IMR-90 (cell line): ENCODE data around the gene RASGRP2. TPM values are rescaled to one million over a fixed set of nuclear protein-coding genes. Genes with fewer than 3 reads are reported as not detected.

Source experiments
- ATAC-seq: fragments of 200-7000 bp; cut with Tn5 transposase; 2 replicates; pipeline ENCODE4 v1.9.1; 2020; ENCODE audit warnings: low read depth, mild to moderate bottlenecking, moderate library complexity
- BruUV-seq: library from RNA; stranded (reverse); fragments of 400-500 nt; replicated peaks from 2 replicates; lab custom pipeline; 2021; lab: Mats Ljungman, UMichigan
- CTCF ChIA-PET: fragments of 300-600 bp; formaldehyde crosslinking; extraction: SDS; loops from one replicate; lab custom pipeline; 2021; ENCODE audit warnings: antibody characterized with exemption; lab: Yijun Ruan, JAX
- POLR2A ChIA-PET: fragments of 300-600 bp; sonication (Branson Sonifier 250); formaldehyde crosslinking; loops from one replicate; lab custom pipeline; 2022; ENCODE audit warnings: antibody characterized with exemption; ENCODE audit not compliant: unreplicated experiment; lab: Charles Lee
- DNase-seq: peaks from one replicate; pipeline ENCODE4 v3.0.0; 2013
- H2AFZ ChIP-seq: replicated peaks from 2 replicates; pipeline ENCODE3; 2013; ENCODE audit warnings: low read length, mild to moderate bottlenecking; ENCODE audit not compliant: poor library complexity
- H2AK5ac ChIP-seq: 2 replicates; pipeline ENCODE4 v1.6.1; 2013; ENCODE audit warnings: low read depth, low read length, inconsistent platforms
- H2AK9ac ChIP-seq: replicated peaks from 2 replicates; pipeline ENCODE3; 2013; ENCODE audit warnings: mild to moderate bottlenecking, low read depth, low read length, moderate library complexity; ENCODE audit not compliant: poor library complexity
- H2BK120ac ChIP-seq: 2 replicates; pipeline ENCODE4 v1.6.1; 2013; ENCODE audit warnings: low read depth, low read length, inconsistent platforms
- H2BK15ac ChIP-seq: 3 replicates; pipeline ENCODE4 v1.6.1; 2013; ENCODE audit warnings: low read depth, low read length, inconsistent platforms
- H2BK20ac ChIP-seq: 2 replicates; pipeline ENCODE4 v1.6.1; 2013; ENCODE audit warnings: low read depth, mild to moderate bottlenecking, inconsistent platforms, low read length, moderate library complexity
- H2BK5ac ChIP-seq: 2 replicates; pipeline ENCODE4 v1.6.1; 2013; ENCODE audit warnings: mild to moderate bottlenecking, low read depth, low read length, inconsistent platforms; ENCODE audit not compliant: poor library complexity, severe bottlenecking
- H3K14ac ChIP-seq: replicated peaks from 2 replicates; pipeline ENCODE4 v1.6.1; 2013; ENCODE audit warnings: low read depth, low read length, inconsistent platforms
- H3K18ac ChIP-seq: 2 replicates; pipeline ENCODE4 v1.6.1; 2013; ENCODE audit warnings: low read depth, low read length, control low read depth
- H3K23ac ChIP-seq: 2 replicates; pipeline ENCODE4 v1.6.1; 2013; ENCODE audit warnings: low read depth, low read length, inconsistent platforms
- H3K27ac ChIP-seq: 2 replicates; pipeline ENCODE4 v1.5.1; 2013; ENCODE audit warnings: mild to moderate bottlenecking, control low read depth, low read length; ENCODE audit not compliant: insufficient read depth
- H3K27me3 ChIP-seq: 2 replicates; pipeline ENCODE4 v1.6.1; 2013; ENCODE audit warnings: low read length; ENCODE audit not compliant: control insufficient read depth, insufficient read depth
- H3K36me3 ChIP-seq: 2 replicates; pipeline ENCODE4 v1.6.1; 2013; ENCODE audit warnings: low read length, mixed read lengths; ENCODE audit not compliant: control insufficient read depth, insufficient read depth
- H3K4ac ChIP-seq: 2 replicates; pipeline ENCODE4 v1.6.1; 2013; ENCODE audit warnings: low read depth, low read length, inconsistent platforms
- H3K4me1 ChIP-seq: 2 replicates; pipeline ENCODE4 v1.6.1; 2013; ENCODE audit warnings: low read length, mixed read lengths; ENCODE audit not compliant: control insufficient read depth, insufficient read depth
- H3K4me2 ChIP-seq: 2 replicates; pipeline ENCODE4 v1.6.1; 2013; ENCODE audit warnings: low read depth, mild to moderate bottlenecking, control low read depth, low read length, moderate library complexity
- H3K4me3 ChIP-seq: 2 replicates; pipeline ENCODE4 v1.5.1; 2013; ENCODE audit warnings: low read depth, mild to moderate bottlenecking, control low read depth, low read length, moderate library complexity; ENCODE audit not compliant: insufficient read depth
- H3K56ac ChIP-seq: 2 replicates; pipeline ENCODE4 v1.6.1; 2013; ENCODE audit warnings: low read length, inconsistent platforms; ENCODE audit not compliant: insufficient read depth; ENCODE audit errors: extremely low read depth
- H3K79me1 ChIP-seq, 2 experiments: 2 replicates each; pipeline ENCODE4 v1.6.1; 2013; ENCODE audit warnings: low read length in 2 of 2, inconsistent platforms in 1 of 2, low read depth in 1 of 2
- H3K9ac ChIP-seq: 2 replicates; pipeline ENCODE4 v1.6.1; 2013; ENCODE audit warnings: low read depth, low read length, control low read depth
- H3K9me1 ChIP-seq: 2 replicates; pipeline ENCODE4 v1.6.1; 2013; ENCODE audit warnings: low read length, inconsistent platforms; ENCODE audit not compliant: insufficient read depth
- H3K9me3 ChIP-seq: 2 replicates; pipeline ENCODE4 v1.6.1; 2013; ENCODE audit warnings: low read length; ENCODE audit not compliant: control insufficient read depth, insufficient read depth
- H4K20me1 ChIP-seq: 2 replicates; pipeline ENCODE4 v1.6.1; 2013; ENCODE audit warnings: low read length, inconsistent platforms; ENCODE audit not compliant: insufficient read depth
- H4K5ac ChIP-seq: 2 replicates; pipeline ENCODE4 v1.6.1; 2013; ENCODE audit warnings: mild to moderate bottlenecking, low read depth, low read length, control low read depth
- H4K8ac ChIP-seq, 2 experiments: 2 replicates each; pipeline ENCODE4 v1.6.1; 2013; ENCODE audit warnings: low read depth in 2 of 2, low read length in 2 of 2, control low read depth in 1 of 2, inconsistent platforms in 1 of 2
- H4K91ac ChIP-seq: 2 replicates; pipeline ENCODE4 v1.6.1; 2013; ENCODE audit warnings: low read depth, low read length, inconsistent platforms; ENCODE audit not compliant: insufficient read depth
- CHD1 ChIP-seq: IDR thresholded peaks from 2 replicates; pipeline ENCODE4 v1.6.1; 2012; ENCODE audit warnings: low read depth, low read length, improper control_type of control experiment
- FOS ChIP-seq: fragments of 150-350 bp; IDR thresholded peaks from 2 replicates; pipeline ENCODE4 v1.6.1; 2016; ENCODE audit warnings: low read depth, low read length
- MAZ ChIP-seq: IDR thresholded peaks from 2 replicates; pipeline ENCODE4 v1.6.1; 2012; ENCODE audit warnings: low read depth, mild to moderate bottlenecking, low read length, improper control_type of control experiment, moderate library complexity, borderline replicate concordance
- MXI1 ChIP-seq: IDR thresholded peaks from 2 replicates; pipeline ENCODE4 v1.6.1; 2012; ENCODE audit warnings: low read depth, mild to moderate bottlenecking, low read length, moderate library complexity, borderline replicate concordance
- POLR2A ChIP-seq: IDR thresholded peaks from 2 replicates; pipeline ENCODE4 v1.6.1; 2012; ENCODE audit warnings: mild to moderate bottlenecking, low read depth, low read length
- RAD21 ChIP-seq: IDR thresholded peaks from 2 replicates; pipeline ENCODE4 v1.6.1; 2012; ENCODE audit warnings: low read length, improper control_type of control experiment
- RFX5 ChIP-seq: IDR thresholded peaks from 2 replicates; pipeline ENCODE4 v1.8.0; 2012; ENCODE audit warnings: low read depth, mild to moderate bottlenecking, low read length, moderate library complexity
- WGBS, 2 experiments: methylation state at CpG; one replicate each; pipeline versions ENCODE4 v1.1.5 to v1.1.7; 2013; ENCODE audit warnings: missing lambda C conversion rate in 2 of 2; ENCODE audit not compliant: insufficient read length in 1 of 2; ENCODE audit errors: extremely low coverage in 2 of 2; 5-methylcytosine and 5-hydroxymethylcytosine counted together
- dilution Hi-C: fragments of 300-500 bp; cut with HindIII; formaldehyde crosslinking; loops from one replicate; pipeline ENCODE4 v1.14.3; 2018; ENCODE audit warnings: low sequenced_read_pairs; ENCODE audit not compliant: unreplicated experiment
- in situ Hi-C: fragments of 300-500 bp; cut with MboI; formaldehyde crosslinking; loops from 3 replicates; pipeline ENCODE4 v1.14.3; 2019; ENCODE audit warnings: low sequenced_read_pairs, inconsistent platforms, mixed read lengths
- intact Hi-C: fragments of 100-400 bp; cut with micrococcal nuclease; formaldehyde crosslinking; loops from 2 replicates; pipeline ENCODE4 v1.10.0; 2022
- polyA plus RNA-seq, 3 experiments: library from polyadenylated mRNA; depleted of rRNA; stranded (reverse); fragments of >200 nt; gene quantifications; 2 replicates each; pipeline ENCODE4 v1.2.3, GENCODE V29; 2012; ENCODE audit warnings: low replicate concordance in 1 of 3
- total RNA-seq: library from RNA; depleted of rRNA; stranded (reverse); fragments of >200 nt; gene quantifications from 2 replicates; pipeline ENCODE4 v1.2.3, GENCODE V29; 2012
- TF ChIP-seq, protein P1 (sequence below): fragments of 150-350 bp; IDR thresholded peaks from 2 replicates; pipeline ENCODE4 v1.6.1; 2016; ENCODE audit warnings: low read depth, mild to moderate bottlenecking, low read length, moderate library complexity, borderline replicate concordance
- TF ChIP-seq, protein P2 (sequence below): fragments of 150-350 bp; IDR thresholded peaks from 2 replicates; pipeline ENCODE4 v1.6.1; 2017; ENCODE audit warnings: mild to moderate bottlenecking, antibody characterized with exemption, low read length, low read depth

The RASGRP2 gene
- total and polyA plus RNA-seq, 2 of the 4 experiments (the other 2 are of a cell fraction): 1.2 TPM; not detected in 1

DNA sequence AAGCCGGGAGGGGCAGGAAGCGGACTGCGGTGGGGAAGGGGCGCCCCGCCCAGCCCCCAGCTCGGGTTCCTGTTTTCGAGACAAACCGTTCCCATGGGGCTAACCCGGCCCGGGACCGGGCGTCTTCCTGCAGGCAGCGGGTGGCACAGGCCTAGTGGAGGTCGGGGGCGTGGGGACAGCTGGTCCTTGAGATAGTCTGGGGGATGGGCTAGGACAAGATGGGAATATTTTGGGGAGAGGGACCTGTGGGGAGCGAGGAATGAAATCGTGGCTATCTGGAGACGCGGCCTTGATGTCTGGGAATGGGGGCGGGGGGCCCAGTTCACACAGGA is 1.2 kb upstream of the RASGRP2 start:
- BruUV-seq: no TSS peak
- ATAC-seq: no peak
- Histone ChIP-seq H3K79me1 (no peaks in the 10 kb centered on the region), H3K27me3 (peaks cover 53% of the 10 kb centered on the region), H4K5ac (no peak overlapping the region), H3K9me3 (no peaks in the 10 kb centered on the region), H2BK120ac (0 out of 2 replicates have a peak overlapping the region, but pooled peaks have one; percentile 19), H4K20me1 (peaks cover 3% of the 10 kb centered on the region; the same call in 1 of the 2 replicates), H3K9ac (no peak overlapping the region), H4K91ac (no peak overlapping the region; the same call in 1 of the 2 replicates), H3K56ac (no peak overlapping the region), H4K8ac (peak overlapping the region in 1 of 2 experiments; percentile 40; a peak in 2 of 4 replicates), H2BK15ac (0 out of 3 replicates have a peak overlapping the region, but pooled peaks have one; percentile 28), H2AFZ (peak overlapping the region; percentile 86), H3K14ac (no peak overlapping the region), H2BK20ac (no peak overlapping the region), H3K4me2 (peak overlapping the region; percentile 31; the same call in 1 of the 2 replicates), H3K23ac (peak overlapping the region; percentile 73), H3K36me3 (no peaks in the 10 kb centered on the region), H3K4me1 (peaks cover 14% of the 10 kb centered on the region), H3K4ac (peak overlapping the region; percentile 52; the same call in 1 of the 2 replicates), H2AK5ac (peak overlapping the region; percentile 28; the same call in 1 of the 2 replicates), H2BK5ac (no peak overlapping the region), H3K18ac (no peak overlapping the region), H3K9me1 (peaks cover 7% of the 10 kb centered on the region), H3K4me3 (no peak overlapping the region), H3K27ac (no peak overlapping the region), H2AK9ac (peak overlapping the region; percentile 90)
- dilution Hi-C loops: no loop called here
- DNase-seq: no peak
- POLR2A ChIA-PET: no interaction called here
- CTCF ChIA-PET: no interaction called here
- intact Hi-C loops: no loop called here
- in situ Hi-C loops: no loop called here
- 0% methylated on average over 4 of the region's 20 CpGs; no CpG with 5 or more reads in 1 of the 2 experiments for WGBS, 2 experiments
- TF ChIP-seq FOS: no peak
- TF ChIP-seq MXI1: no peak
- TF ChIP-seq, protein P1, sequence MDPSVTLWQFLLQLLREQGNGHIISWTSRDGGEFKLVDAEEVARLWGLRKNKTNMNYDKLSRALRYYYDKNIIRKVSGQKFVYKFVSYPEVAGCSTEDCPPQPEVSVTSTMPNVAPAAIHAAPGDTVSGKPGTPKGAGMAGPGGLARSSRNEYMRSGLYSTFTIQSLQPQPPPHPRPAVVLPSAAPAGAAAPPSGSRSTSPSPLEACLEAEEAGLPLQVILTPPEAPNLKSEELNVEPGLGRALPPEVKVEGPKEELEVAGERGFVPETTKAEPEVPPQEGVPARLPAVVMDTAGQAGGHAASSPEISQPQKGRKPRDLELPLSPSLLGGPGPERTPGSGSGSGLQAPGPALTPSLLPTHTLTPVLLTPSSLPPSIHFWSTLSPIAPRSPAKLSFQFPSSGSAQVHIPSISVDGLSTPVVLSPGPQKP: no peak
- no peak for TF ChIP-seq POLR2A
- no peak for TF ChIP-seq MAZ
- no peak for TF ChIP-seq CHD1
- TF ChIP-seq RAD21: no peak
- no peak for TF ChIP-seq RFX5
- TF ChIP-seq, protein P2, sequence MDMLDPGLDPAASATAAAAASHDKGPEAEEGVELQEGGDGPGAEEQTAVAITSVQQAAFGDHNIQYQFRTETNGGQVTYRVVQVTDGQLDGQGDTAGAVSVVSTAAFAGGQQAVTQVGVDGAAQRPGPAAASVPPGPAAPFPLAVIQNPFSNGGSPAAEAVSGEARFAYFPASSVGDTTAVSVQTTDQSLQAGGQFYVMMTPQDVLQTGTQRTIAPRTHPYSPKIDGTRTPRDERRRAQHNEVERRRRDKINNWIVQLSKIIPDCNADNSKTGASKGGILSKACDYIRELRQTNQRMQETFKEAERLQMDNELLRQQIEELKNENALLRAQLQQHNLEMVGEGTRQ: no peak
